Right lobe of liver (tissue), 6 donors: ENCODE data around the gene CDC25B. TPM values are rescaled to one million over a fixed set of nuclear protein-coding genes. Genes with fewer than 3 reads are reported as not detected.

Experiments
- ATAC-seq, 4 donors: fragments of 200-7000 bp; cut with Tn5 transposase; one replicate each; pipeline ENCODE4 v1.9.1; 2020; ENCODE audit warnings: mild to moderate bottlenecking in 4 of 4, moderate library complexity in 4 of 4
- DNase-seq, 3 donors: peaks; one replicate each; pipeline ENCODE4 v3.0.0-alpha.2; 2020
- H3K27ac ChIP-seq, 3 donors: fragments of 200-600 bp; one replicate each; pipeline ENCODE4 v1.8.0; 2022
- H3K27me3 ChIP-seq, 2 donors: fragments of 200-600 bp; one replicate each; pipeline ENCODE4 v1.8.0; 2022
- H3K36me3 ChIP-seq, 4 donors: fragments of 200-600 bp; sonication (generic) in 1 of 4; one replicate each; pipeline versions ENCODE4 v1.5.1 to v1.8.0; 2017 to 2022; ENCODE audit warnings: control low read depth in 1 of 4
- H3K4me1 ChIP-seq, 4 donors: fragments of 200-600 bp; sonication (generic) in 1 of 4; one replicate each; pipeline versions ENCODE4 v1.5.1 to v1.8.0; 2017 to 2022; ENCODE audit warnings: control low read depth in 1 of 4
- H3K4me3 ChIP-seq, 3 donors: fragments of 200-600 bp; one replicate each; pipeline ENCODE4 v1.8.0; 2022
- H3K9me3 ChIP-seq, 4 donors: fragments of 200-600 bp; sonication (generic) in 1 of 4; one replicate each; pipeline versions ENCODE4 v1.5.1 to v1.8.0; 2017 to 2022; ENCODE audit warnings: control low read depth in 1 of 4
- POLR2A ChIP-seq: fragments of 450-650 bp; IDR thresholded peaks from one replicate; pipeline ENCODE4 v1.6.1; 2017; ENCODE audit warnings: antibody characterized with exemption, mild to moderate bottlenecking
- WGBS: methylation state at CpG from one replicate; pipeline ENCODE4 v1.1.6; 2018; ENCODE audit warnings: low coverage, low lambda C conversion rate; ENCODE audit not compliant: insufficient coverage; ENCODE audit errors: missing lambda C conversion rate; 5-methylcytosine and 5-hydroxymethylcytosine counted together
- intact Hi-C, 2 donors: fragments of 100-400 bp; cut with DNase I; formaldehyde crosslinking; loops; one replicate each; pipeline versions ENCODE4 v1.11.2 to v1.14.1; 2022
- total RNA-seq, 6 experiments: library from RNA; depleted of rRNA in 2 of 6; stranded (reverse); fragments of >200 nt in 2 of 6; fragmentation: NEBNext Ultra II Directional in 3 of 6; extraction: Animal tissue kit (Norgen Biotek cat#: 25700) in 3 of 6; gene quantifications; one replicate each; pipeline versions ENCODE4 v1.1.0 to v1.2.4, GENCODE V29; 2016 to 2023
- TF ChIP-seq, protein P1 (sequence below), 4 donors: fragments of 200-600 bp in 3 of 4; fragments of 450-650 bp in 1 of 4; IDR thresholded peaks; one replicate each; pipeline versions ENCODE4 v1.5.1 to v1.8.0; 2016 to 2022; ENCODE audit warnings: antibody characterized with exemption in 4 of 4, mild to moderate bottlenecking in 2 of 4
- donor health status: DM: no; HTN: yes; CAD: no.
- donor health status: DM: no; HTN: no; CAD: no.
- donor health status: DM: no; HTN: no; CAD: no.
- donor health status: DM: no; HTN: yes; CAD: no.
- donor health status: DM: no; HTN: yes; CAD: no.

CDC25B gene
- total RNA-seq, 6 experiments from 2014 or later = 10.9 to 28.7 (median 16.5) TPM

DNA sequence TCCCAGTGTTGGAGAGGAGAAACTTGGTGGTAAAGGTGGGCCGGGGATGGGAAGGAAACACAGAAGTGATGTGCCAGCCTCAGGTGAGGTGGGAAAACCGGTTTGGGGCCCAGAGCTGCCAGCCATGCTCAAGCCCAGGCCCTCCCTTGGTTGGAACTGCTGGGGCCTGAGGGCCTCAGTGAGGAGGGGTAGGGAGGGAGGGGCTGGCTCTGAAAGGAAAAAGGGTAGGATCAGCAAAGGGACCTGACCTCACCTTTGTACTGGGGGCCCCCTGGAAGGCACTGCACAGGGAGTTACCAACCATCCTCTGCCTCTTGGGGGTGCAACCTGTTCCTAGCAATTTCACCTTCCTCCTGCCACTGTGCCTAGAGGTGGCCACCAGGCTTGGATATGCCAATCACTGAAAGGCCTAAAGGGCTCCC lies 13.0 kb upstream of the CDC25B start:
- TF ChIP-seq POLR2A = no peak
- TF ChIP-seq, protein P1, sequence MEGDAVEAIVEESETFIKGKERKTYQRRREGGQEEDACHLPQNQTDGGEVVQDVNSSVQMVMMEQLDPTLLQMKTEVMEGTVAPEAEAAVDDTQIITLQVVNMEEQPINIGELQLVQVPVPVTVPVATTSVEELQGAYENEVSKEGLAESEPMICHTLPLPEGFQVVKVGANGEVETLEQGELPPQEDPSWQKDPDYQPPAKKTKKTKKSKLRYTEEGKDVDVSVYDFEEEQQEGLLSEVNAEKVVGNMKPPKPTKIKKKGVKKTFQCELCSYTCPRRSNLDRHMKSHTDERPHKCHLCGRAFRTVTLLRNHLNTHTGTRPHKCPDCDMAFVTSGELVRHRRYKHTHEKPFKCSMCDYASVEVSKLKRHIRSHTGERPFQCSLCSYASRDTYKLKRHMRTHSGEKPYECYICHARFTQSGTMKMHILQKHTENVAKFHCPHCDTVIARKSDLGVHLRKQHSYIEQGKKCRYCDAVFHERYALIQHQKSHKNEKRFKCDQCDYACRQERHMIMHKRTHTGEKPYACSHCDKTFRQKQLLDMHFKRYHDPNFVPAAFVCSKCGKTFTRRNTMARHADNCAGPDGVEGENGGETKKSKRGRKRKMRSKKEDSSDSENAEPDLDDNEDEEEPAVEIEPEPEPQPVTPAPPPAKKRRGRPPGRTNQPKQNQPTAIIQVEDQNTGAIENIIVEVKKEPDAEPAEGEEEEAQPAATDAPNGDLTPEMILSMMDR (IDR thresholded peaks at IDR 0.05) = no peak
- Histone ChIP-seq H3K4me3 (no peak overlapping the region), H3K27me3 (no peaks in the 10 kb centered on the region), H3K36me3 (no peaks in the 10 kb centered on the region), H3K9me3 (no peaks in the 10 kb centered on the region), H3K27ac (no peak overlapping the region), H3K4me1 (peaks cover 0 to 26% (median 13%) of the 10 kb centered on the region in 4 donors)
- no peak for ATAC-seq
- intact Hi-C loops = no loop called here
- DNase-seq = no peak
- WGBS = 74% methylated on average over 2 of the region's 2 CpGs

DNA sequence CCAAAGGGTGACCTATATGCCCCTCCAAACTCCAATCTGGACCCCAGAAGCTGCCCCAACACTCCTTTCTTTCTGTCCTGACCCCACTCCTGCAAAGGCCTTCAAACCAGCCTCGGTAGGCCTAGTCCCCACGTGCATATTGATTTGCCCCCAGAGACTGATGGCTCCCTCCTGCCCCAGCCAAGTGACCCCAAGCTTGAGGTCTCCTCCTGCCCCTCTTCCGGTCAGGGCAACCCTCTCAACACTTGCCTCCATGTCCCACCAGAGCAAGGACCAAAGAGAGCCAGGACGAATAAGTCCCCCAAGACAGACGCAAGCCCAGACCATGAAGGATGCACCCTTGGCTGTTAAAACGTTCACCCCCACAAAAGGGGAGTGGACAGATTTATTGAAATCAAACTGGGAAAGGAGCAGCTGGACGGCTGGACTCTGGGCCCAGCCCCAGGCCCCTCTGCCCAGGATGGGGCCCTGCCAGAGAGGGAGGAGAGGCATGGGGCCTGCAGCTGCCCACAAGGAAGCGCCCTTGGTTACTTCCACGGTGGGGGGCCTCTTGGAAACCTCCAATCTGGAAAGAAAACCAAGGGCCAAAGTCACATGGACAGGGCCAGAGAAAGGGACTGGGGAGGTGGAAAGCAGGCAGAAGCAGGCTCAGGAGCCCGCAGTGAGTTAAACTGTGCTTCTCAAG lies 12.5 kb upstream of the CDC25B start:
- H3K36me3 ChIP-seq = no peaks in the 10 kb centered on the region
- H3K9me3 ChIP-seq = no peaks in the 10 kb centered on the region
- 71% methylated on average over 5 of the region's 10 CpGs for WGBS
- DNase-seq = no peak
- TF ChIP-seq, protein P1 (IDR thresholded peaks at IDR 0.05) = no peak
- no peak for TF ChIP-seq POLR2A
- ATAC-seq = no peak
- peaks cover 0 to 23% (median 13%) of the 10 kb centered on the region in 4 donors for H3K4me1 ChIP-seq
- H3K27me3 ChIP-seq = no peaks in the 10 kb centered on the region
- H3K27ac ChIP-seq = no peak overlapping the region
- H3K4me3 ChIP-seq = no peak overlapping the region
- intact Hi-C loops = no loop called here

DNA sequence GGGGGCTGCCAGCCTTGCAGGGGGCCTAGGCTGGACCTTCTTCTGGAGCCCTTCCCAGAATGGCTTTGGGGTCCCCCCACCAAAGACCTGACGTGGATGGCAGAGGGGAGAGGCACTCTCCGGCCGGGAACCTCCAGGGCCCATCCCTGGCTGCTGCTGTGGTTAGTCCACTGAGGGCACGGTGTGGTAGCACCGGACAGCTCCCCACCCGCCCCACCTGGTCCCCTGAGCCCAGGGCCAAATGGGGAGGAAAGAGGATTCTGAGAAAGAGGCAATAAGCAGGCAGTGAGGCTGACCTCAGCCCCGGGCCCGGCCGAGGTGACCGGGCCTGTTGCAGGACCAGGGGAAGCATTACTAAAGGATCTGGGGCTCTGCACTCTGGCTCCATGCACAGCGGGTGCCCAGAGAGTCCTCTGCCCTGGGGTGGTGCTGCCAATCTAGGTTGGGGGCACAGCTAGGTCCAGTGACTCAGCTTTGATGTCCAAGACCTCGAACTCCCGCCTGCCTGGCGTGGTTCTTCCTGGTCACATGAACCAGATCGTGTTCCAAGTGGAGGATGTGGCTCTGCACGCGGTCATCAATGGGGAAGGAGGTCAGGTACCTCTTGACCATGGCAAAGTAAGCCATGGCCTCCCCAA lies 11.8 kb upstream of the CDC25B start:
- DNase-seq (no peak), ATAC-seq (no peak)
- Histone ChIP-seq H3K9me3 (no peaks in the 10 kb centered on the region), H3K4me1 (peaks cover 0 to 23% (median 13%) of the 10 kb centered on the region in 4 donors), H3K27me3 (no peaks in the 10 kb centered on the region), H3K27ac (no peak overlapping the region), H3K4me3 (no peak overlapping the region), H3K36me3 (no peaks in the 10 kb centered on the region)
- TF ChIP-seq, protein P1 (IDR thresholded peaks at IDR 0.05) = no peak
- TF ChIP-seq POLR2A = no peak
- WGBS = 93% methylated on average over 5 of the region's 17 CpGs
- intact Hi-C loops = no loop called here

DNA sequence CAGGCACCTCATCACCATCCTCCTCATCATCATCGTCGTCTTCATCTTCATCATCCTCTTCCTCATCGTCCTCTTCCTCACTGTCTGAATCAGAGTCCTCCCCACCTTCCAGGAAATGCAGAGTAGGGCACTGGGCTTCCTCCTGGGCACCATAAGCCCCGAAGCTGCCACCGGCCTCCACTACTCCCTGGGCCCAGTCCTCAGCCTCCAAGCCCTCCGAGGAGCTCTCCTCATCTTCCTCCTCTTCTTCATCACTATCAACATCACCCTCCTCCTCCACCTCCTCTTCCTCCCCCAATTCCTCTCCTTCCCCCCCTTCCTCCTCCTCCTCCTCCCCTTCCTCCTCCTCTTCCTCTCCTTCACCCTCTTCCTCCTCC lies 11.3 kb upstream of the CDC25B start:
- intact Hi-C loops = loop anchor here (5.0 kb wide), 1 partner anchor 37 kb away; the partner anchor contains the start of gene AP5S1 (in 2 of the 2)
- DNase-seq (no peak), ATAC-seq (no peak)
- 96% methylated on average over 3 of the region's 6 CpGs for WGBS
- Histone ChIP-seq H3K27me3 (no peaks in the 10 kb centered on the region), H3K4me1 (peaks cover 0 to 23% (median 13%) of the 10 kb centered on the region in 4 donors), H3K36me3 (no peaks in the 10 kb centered on the region), H3K27ac (no peak overlapping the region), H3K4me3 (no peak overlapping the region), H3K9me3 (no peaks in the 10 kb centered on the region)
- TF ChIP-seq POLR2A = no peak
